Thyroid gland (tissue), 4 donors: ENCODE results near the gene TSHZ1.

Source experiments
- POLR2A ChIP-seq, 2 donors: fragments of 450-650 bp; IDR thresholded peaks; one replicate each; pipeline ENCODE4 v1.6.1; 2017; ENCODE audit warnings: antibody characterized with exemption in 2 of 2, mild to moderate bottlenecking in 2 of 2, moderate library complexity in 1 of 2
- TF ChIP-seq, protein P1 (sequence below), 6 experiments: fragments of 200-600 bp in 3 of 6; fragments of 450-650 bp in 3 of 6; sonication (generic) in 3 of 6; IDR thresholded peaks; one replicate each; pipeline ENCODE4 v1.5.1; 2016 to 2019; ENCODE audit warnings: antibody characterized with exemption in 6 of 6, mild to moderate bottlenecking in 2 of 6, inconsistent platforms in 1 of 6, moderate library complexity in 1 of 6

DNA sequence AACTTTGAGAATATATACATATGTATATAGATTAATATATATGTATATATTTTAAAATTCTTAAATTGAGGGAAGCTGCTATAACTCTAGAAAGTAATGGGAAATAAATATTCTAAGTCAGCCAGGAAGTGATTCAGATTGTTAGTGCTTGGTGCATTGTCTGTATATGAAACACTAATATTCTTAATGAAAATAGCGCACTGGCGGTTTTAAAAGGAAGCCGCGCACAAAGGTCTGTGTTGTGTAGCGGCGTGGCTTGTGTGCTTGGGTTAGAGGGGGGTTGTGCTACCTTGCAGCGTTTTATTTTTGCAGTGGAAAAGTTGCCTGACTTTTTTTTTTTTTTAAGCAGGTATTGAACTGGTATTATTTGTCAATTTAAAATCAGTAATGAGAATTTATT, 11.3 kb downstream of the TSHZ1 start:
- TF ChIP-seq, protein P1, sequence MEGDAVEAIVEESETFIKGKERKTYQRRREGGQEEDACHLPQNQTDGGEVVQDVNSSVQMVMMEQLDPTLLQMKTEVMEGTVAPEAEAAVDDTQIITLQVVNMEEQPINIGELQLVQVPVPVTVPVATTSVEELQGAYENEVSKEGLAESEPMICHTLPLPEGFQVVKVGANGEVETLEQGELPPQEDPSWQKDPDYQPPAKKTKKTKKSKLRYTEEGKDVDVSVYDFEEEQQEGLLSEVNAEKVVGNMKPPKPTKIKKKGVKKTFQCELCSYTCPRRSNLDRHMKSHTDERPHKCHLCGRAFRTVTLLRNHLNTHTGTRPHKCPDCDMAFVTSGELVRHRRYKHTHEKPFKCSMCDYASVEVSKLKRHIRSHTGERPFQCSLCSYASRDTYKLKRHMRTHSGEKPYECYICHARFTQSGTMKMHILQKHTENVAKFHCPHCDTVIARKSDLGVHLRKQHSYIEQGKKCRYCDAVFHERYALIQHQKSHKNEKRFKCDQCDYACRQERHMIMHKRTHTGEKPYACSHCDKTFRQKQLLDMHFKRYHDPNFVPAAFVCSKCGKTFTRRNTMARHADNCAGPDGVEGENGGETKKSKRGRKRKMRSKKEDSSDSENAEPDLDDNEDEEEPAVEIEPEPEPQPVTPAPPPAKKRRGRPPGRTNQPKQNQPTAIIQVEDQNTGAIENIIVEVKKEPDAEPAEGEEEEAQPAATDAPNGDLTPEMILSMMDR (IDR thresholded peaks at IDR 0.05) = no peak
- TF ChIP-seq POLR2A (IDR thresholded peaks at IDR 0.05) = no peak
